A549 (cell line): ENCODE measurements around the gene SKAP1.

Source experiments
- CHD2 ChIP-seq: fragments of 150-350 bp; IDR thresholded peaks from 2 replicates; pipeline ENCODE4 v1.6.1; 2014; ENCODE audit warnings: low read length; ENCODE audit not compliant: partially characterized antibody
- EP300 ChIP-seq, 2 experiments: fragments of >200 bp; sonication (Bioruptor Twin); formaldehyde crosslinking; IDR thresholded peaks; 2 replicates in 1 of 2; 3 replicates in 1 of 2; pipeline ENCODE4 v1.6.1; 2016 to 2017
- ESRRA ChIP-seq: fragments of 150-350 bp; IDR thresholded peaks from 2 replicates; pipeline ENCODE4 v1.6.1; 2014; ENCODE audit warnings: mild to moderate bottlenecking, low read length, borderline replicate concordance
- KDM5A ChIP-seq: fragments of 200-600 bp; sonication (generic); IDR thresholded peaks from 2 replicates; pipeline ENCODE4 v1.6.1; 2016; ENCODE audit warnings: antibody characterized with exemption, mild to moderate bottlenecking
- MYC ChIP-seq: IDR thresholded peaks from 2 replicates; pipeline ENCODE4 v1.6.1; 2012; ENCODE audit warnings: mild to moderate bottlenecking, inconsistent platforms, low read length, improper control_type of control experiment, borderline replicate concordance
- NFE2L2 ChIP-seq: fragments of 150-350 bp; conservative IDR thresholded peaks from 2 replicates; pipeline ENCODE4 v1.6.1; 2014; ENCODE audit warnings: low read length
- POLR2A ChIP-seq: IDR thresholded peaks from 2 replicates; pipeline ENCODE4 v1.6.1; 2012; ENCODE audit warnings: mild to moderate bottlenecking, low read length
- RCOR1 ChIP-seq: fragments of 150-350 bp; IDR thresholded peaks from 2 replicates; pipeline ENCODE4 v1.6.1; 2014; ENCODE audit warnings: antibody characterized with exemption, low read length, low read depth
- TP53 ChIP-seq: fragments of 250-450 bp; sonication (Bioruptor Pico); IDR thresholded peaks from 2 replicates; pipeline ENCODE4 v1.5.0; 2021; ENCODE audit warnings: mild to moderate bottlenecking, moderate library complexity
- TF ChIP-seq, protein P1 (sequence below): fragments of 250-450 bp; sonication (Bioruptor Pico); IDR thresholded peaks from 2 replicates; pipeline ENCODE4 v1.5.0; 2021; ENCODE audit warnings: mild to moderate bottlenecking, moderate library complexity, borderline replicate concordance
- TF ChIP-seq, protein P2 (sequence below): fragments of >200 bp; sonication (Bioruptor Twin); formaldehyde crosslinking; IDR thresholded peaks from 3 replicates; pipeline ENCODE4 v1.5.1; 2016

DNA sequence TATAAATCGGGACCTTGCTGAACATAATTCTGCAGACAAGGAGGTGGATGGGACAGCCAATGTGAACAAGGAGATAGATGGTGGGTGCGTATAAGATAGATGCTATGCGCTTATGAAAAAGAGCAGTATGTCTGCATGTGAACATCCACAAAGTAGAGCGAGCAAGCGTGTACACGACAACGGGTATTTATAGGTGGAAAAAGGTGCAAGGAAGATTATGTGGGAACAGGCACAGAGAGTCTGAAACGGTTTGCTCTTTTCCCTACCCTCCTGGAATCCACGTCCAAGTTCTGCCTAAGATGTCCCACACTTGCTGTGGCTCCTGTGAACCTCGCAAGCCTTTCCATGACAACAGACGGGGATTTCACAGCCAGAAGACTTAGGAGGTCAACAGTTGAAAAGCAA, 279.4 kb downstream of the SKAP1 start:
- TF ChIP-seq NFE2L2: no peak
- TF ChIP-seq POLR2A: no peak
- TF ChIP-seq ESRRA: no peak
- TF ChIP-seq EP300 (IDR thresholded peaks at IDR 0.05): no peak
- no peak for TF ChIP-seq CHD2
- no peak for TF ChIP-seq KDM5A
- no peak for TF ChIP-seq RCOR1
- TF ChIP-seq MYC: no peak
- TF ChIP-seq, protein P1, sequence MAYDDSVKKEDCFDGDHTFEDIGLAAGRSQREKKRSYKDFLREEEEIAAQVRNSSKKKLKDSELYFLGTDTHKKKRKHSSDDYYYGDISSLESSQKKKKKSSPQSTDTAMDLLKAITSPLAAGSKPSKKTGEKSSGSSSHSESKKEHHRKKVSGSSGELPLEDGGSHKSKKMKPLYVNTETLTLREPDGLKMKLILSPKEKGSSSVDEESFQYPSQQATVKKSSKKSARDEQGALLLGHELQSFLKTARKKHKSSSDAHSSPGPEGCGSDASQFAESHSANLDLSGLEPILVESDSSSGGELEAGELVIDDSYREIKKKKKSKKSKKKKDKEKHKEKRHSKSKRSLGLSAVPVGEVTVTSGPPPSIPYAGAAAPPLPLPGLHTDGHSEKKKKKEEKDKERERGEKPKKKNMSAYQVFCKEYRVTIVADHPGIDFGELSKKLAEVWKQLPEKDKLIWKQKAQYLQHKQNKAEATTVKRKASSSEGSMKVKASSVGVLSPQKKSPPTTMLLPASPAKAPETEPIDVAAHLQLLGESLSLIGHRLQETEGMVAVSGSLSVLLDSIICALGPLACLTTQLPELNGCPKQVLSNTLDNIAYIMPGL (CRISPR knock-in tag): no peak
- no peak for TF ChIP-seq TP53 (CRISPR knock-in tag)
- TF ChIP-seq, protein P2, sequence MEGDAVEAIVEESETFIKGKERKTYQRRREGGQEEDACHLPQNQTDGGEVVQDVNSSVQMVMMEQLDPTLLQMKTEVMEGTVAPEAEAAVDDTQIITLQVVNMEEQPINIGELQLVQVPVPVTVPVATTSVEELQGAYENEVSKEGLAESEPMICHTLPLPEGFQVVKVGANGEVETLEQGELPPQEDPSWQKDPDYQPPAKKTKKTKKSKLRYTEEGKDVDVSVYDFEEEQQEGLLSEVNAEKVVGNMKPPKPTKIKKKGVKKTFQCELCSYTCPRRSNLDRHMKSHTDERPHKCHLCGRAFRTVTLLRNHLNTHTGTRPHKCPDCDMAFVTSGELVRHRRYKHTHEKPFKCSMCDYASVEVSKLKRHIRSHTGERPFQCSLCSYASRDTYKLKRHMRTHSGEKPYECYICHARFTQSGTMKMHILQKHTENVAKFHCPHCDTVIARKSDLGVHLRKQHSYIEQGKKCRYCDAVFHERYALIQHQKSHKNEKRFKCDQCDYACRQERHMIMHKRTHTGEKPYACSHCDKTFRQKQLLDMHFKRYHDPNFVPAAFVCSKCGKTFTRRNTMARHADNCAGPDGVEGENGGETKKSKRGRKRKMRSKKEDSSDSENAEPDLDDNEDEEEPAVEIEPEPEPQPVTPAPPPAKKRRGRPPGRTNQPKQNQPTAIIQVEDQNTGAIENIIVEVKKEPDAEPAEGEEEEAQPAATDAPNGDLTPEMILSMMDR: no peak
